ENCODE results near the gene DISC1. TPM values are rescaled to one million over a fixed set of nuclear protein-coding genes. Genes with fewer than 3 reads are reported as not detected.

Gene DISC1
- total RNA-seq, 1 experiment from 2014 or later: 1.8 TPM

- TF ChIP-seq CTCF (conservative IDR thresholded peaks at IDR 0.05; ENCODE audit: low read depth, low read length) (no peak), EZH2 (IDR thresholded peaks at IDR 0.05; ENCODE audit: borderline replicate concordance, low read depth, low read length, poor library complexity, severe bottlenecking) (no peak)
- POLR2A ChIA-PET (ENCODE audit: low non-redundant PET): interaction anchor here (0.7 kb wide), 1 partner anchor 363 kb away, joined by 14 read pairs; no protein-coding TSS in a partner anchor
- Histone ChIP-seq H3K36me3 (ENCODE audit: insufficient read depth, low read length, poor library complexity, severe bottlenecking) (no peaks in the 10 kb centered on the region), H3K27ac (ENCODE audit: low read depth, low read length, poor library complexity, severe bottlenecking) (no peak overlapping the region), H3K4me1 (ENCODE audit: insufficient read depth, low read length, poor library complexity, severe bottlenecking) (no peaks in the 10 kb centered on the region), H3K27me3 (replicated peaks; ENCODE audit: insufficient read depth, low read depth, low read length, poor library complexity) (no peaks in the 10 kb centered on the region), H3K4me3 (ENCODE audit: low read depth, low read length, poor library complexity, severe bottlenecking) (no peak overlapping the region), H3K9me3 (ENCODE audit: low read depth, low read length, poor library complexity, severe bottlenecking) (peaks cover 9% of the 10 kb centered on the region)
- CTCF ChIA-PET: interaction anchor here (0.6 to 0.7 kb wide), 2 partner anchors 13 to 545 kb away, joined by 3 read pairs; no protein-coding TSS in a partner anchor
- BruUV-seq (replicated peaks): no TSS peak
- intact Hi-C loops (cut with micrococcal nuclease; ENCODE audit: unreplicated experiment): no loop called here
- no peak for DNase-seq (ENCODE audit: low spot score)
Measured at GRCh38 chr1:231666220-231666936, 39.8 kb downstream of the DISC1 start.

- H3K4me1 ChIP-seq (ENCODE audit: insufficient read depth, low read length, poor library complexity, severe bottlenecking): no peaks in the 10 kb centered on the region
- H3K4me3 ChIP-seq (ENCODE audit: low read depth, low read length, poor library complexity, severe bottlenecking): no peak overlapping the region
- BruUV-seq (replicated peaks): no TSS peak
- no peak for DNase-seq (ENCODE audit: low spot score)
- H3K27ac ChIP-seq (ENCODE audit: low read depth, low read length, poor library complexity, severe bottlenecking): no peak overlapping the region
- peaks cover 9% of the 10 kb centered on the region for H3K9me3 ChIP-seq (ENCODE audit: low read depth, low read length, poor library complexity, severe bottlenecking)
- intact Hi-C loops (cut with micrococcal nuclease; ENCODE audit: unreplicated experiment): no loop called here
- TF ChIP-seq CTCF (conservative IDR thresholded peaks at IDR 0.05; ENCODE audit: low read depth, low read length): no peak
- no peak for TF ChIP-seq EZH2 (IDR thresholded peaks at IDR 0.05; ENCODE audit: borderline replicate concordance, low read depth, low read length, poor library complexity, severe bottlenecking)
- ChIA-PET CTCF (no interaction called here), POLR2A (ENCODE audit: low non-redundant PET) (no interaction called here)
- H3K27me3 ChIP-seq (replicated peaks; ENCODE audit: insufficient read depth, low read depth, low read length, poor library complexity): no peaks in the 10 kb centered on the region
- no peaks in the 10 kb centered on the region for H3K36me3 ChIP-seq (ENCODE audit: insufficient read depth, low read length, poor library complexity, severe bottlenecking)
Measured at GRCh38 chr1:231666937-231667608, 40.5 kb downstream of the DISC1 start.

GRCh38 chr1:231667896-231668506 lies 41.4 kb downstream of the DISC1 start:
- CTCF ChIA-PET: no interaction called here
- Histone ChIP-seq H3K27me3 (replicated peaks; ENCODE audit: insufficient read depth, low read depth, low read length, poor library complexity) (no peaks in the 10 kb centered on the region), H3K27ac (ENCODE audit: low read depth, low read length, poor library complexity, severe bottlenecking) (no peak overlapping the region), H3K4me1 (ENCODE audit: insufficient read depth, low read length, poor library complexity, severe bottlenecking) (no peaks in the 10 kb centered on the region), H3K4me3 (ENCODE audit: low read depth, low read length, poor library complexity, severe bottlenecking) (no peak overlapping the region), H3K9me3 (ENCODE audit: low read depth, low read length, poor library complexity, severe bottlenecking) (peaks cover 9% of the 10 kb centered on the region), H3K36me3 (ENCODE audit: insufficient read depth, low read length, poor library complexity, severe bottlenecking) (no peaks in the 10 kb centered on the region)
- intact Hi-C loops (cut with micrococcal nuclease; ENCODE audit: unreplicated experiment): no loop called here
- TF ChIP-seq CTCF (conservative IDR thresholded peaks at IDR 0.05; ENCODE audit: low read depth, low read length) (no peak), EZH2 (IDR thresholded peaks at IDR 0.05; ENCODE audit: borderline replicate concordance, low read depth, low read length, poor library complexity, severe bottlenecking) (no peak)
- DNase-seq (ENCODE audit: low spot score): no peak
- POLR2A ChIA-PET (ENCODE audit: low non-redundant PET): no interaction called here
- BruUV-seq (replicated peaks): no TSS peak
